Calu3 (cell line): Measurements from ENCODE around the gene DROSHA. TPM values are rescaled to one million over a fixed set of nuclear protein-coding genes. Genes with fewer than 3 reads are reported as not detected.

Experiments used
- BruUV-seq: library from RNA; stranded (reverse); fragments of 400-500 nt; replicated peaks from 2 replicates; lab custom pipeline; 2021; lab: Mats Ljungman, UMichigan
- CTCF ChIA-PET: fragments of 300-600 bp; sonication (Branson Sonifier 250); formaldehyde crosslinking; loops from one replicate; lab custom pipeline; 2022; ENCODE audit warnings: antibody characterized with exemption; lab: Charles Lee
- DNase-seq: peaks from one replicate; pipeline ENCODE4 v3.0.0; 2022
- H3K27ac Mint-ChIP-seq: one replicate; pipeline ENCODE4 v1.8.0; 2022; ENCODE audit warnings: mixed read lengths; ENCODE audit not compliant: unreplicated experiment
- H3K27me3 Mint-ChIP-seq: one replicate; pipeline ENCODE4 v1.8.0; 2022; ENCODE audit warnings: mixed read lengths; ENCODE audit not compliant: unreplicated experiment
- H3K36me3 Mint-ChIP-seq: one replicate; pipeline ENCODE4 v1.8.0; 2022; ENCODE audit warnings: mild to moderate bottlenecking, moderate library complexity, mixed read lengths; ENCODE audit not compliant: insufficient read depth, unreplicated experiment
- H3K4me1 Mint-ChIP-seq: one replicate; pipeline ENCODE4 v1.8.0; 2022; ENCODE audit warnings: mild to moderate bottlenecking, low read depth, mixed read lengths; ENCODE audit not compliant: unreplicated experiment
- H3K4me3 Mint-ChIP-seq: one replicate; pipeline ENCODE4 v1.8.0; 2022; ENCODE audit warnings: mild to moderate bottlenecking, low read depth, moderate library complexity, mixed read lengths; ENCODE audit not compliant: unreplicated experiment
- H3K9me3 Mint-ChIP-seq: one replicate; pipeline ENCODE4 v1.8.0; 2022; ENCODE audit warnings: low read depth, mixed read lengths; ENCODE audit not compliant: unreplicated experiment
- intact Hi-C: fragments of 100-400 bp; cut with micrococcal nuclease; formaldehyde crosslinking; loops from one replicate; pipeline ENCODE4 v1.10.0; 2022; ENCODE audit not compliant: unreplicated experiment
- total RNA-seq: library from RNA; stranded (reverse); gene quantifications from 2 replicates; pipeline ENCODE4 v1.2.3, GENCODE V29; 2022
- TF ChIP-seq, protein P1 (sequence below): fragments of 200-600 bp; IDR thresholded peaks from one replicate; pipeline ENCODE4 v1.8.0; 2022; ENCODE audit warnings: antibody characterized with exemption; ENCODE audit not compliant: unreplicated experiment

The DROSHA gene
- total RNA-seq, 1 experiment from 2014 or later: 72.5 TPM

DNA sequence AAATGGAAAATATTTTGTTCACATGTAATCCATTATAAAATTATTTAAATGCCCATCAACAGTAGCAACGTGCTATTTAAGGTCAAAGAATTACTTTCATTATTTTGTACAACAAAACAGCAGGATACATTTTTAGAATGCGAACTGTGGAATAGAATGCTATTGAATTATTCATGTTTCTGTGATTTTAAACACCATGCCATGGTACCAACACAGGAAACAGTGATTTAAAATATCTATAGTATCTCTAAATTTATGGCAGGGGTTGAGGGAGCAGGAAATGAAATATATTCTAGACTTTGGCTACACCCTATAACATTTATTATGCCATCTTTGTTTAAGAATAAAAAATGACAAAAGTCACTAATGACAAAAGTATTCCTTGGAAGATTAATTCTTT lies 62.4 kb downstream of the DROSHA start:
- Mint-ChIP-seq H3K27ac (no peak overlapping the region), H3K4me3 (no peak overlapping the region), H3K9me3 (no peaks in the 10 kb centered on the region), H3K27me3 (no peaks in the 10 kb centered on the region), H3K36me3 (peaks cover 12% of the 10 kb centered on the region), H3K4me1 (no peaks in the 10 kb centered on the region)
- CTCF ChIA-PET: interaction anchor here (1.1 kb wide), 1 partner anchor 12 kb away, joined by 4 read pairs; no protein-coding TSS in a partner anchor
- no peak for DNase-seq
- no TSS peak for BruUV-seq
- intact Hi-C loops: no loop called here
- TF ChIP-seq, protein P1, sequence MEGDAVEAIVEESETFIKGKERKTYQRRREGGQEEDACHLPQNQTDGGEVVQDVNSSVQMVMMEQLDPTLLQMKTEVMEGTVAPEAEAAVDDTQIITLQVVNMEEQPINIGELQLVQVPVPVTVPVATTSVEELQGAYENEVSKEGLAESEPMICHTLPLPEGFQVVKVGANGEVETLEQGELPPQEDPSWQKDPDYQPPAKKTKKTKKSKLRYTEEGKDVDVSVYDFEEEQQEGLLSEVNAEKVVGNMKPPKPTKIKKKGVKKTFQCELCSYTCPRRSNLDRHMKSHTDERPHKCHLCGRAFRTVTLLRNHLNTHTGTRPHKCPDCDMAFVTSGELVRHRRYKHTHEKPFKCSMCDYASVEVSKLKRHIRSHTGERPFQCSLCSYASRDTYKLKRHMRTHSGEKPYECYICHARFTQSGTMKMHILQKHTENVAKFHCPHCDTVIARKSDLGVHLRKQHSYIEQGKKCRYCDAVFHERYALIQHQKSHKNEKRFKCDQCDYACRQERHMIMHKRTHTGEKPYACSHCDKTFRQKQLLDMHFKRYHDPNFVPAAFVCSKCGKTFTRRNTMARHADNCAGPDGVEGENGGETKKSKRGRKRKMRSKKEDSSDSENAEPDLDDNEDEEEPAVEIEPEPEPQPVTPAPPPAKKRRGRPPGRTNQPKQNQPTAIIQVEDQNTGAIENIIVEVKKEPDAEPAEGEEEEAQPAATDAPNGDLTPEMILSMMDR: no peak

- TF ChIP-seq, protein P1: no peak
- Mint-ChIP-seq H3K4me1 (no peaks in the 10 kb centered on the region), H3K4me3 (no peak overlapping the region), H3K9me3 (no peaks in the 10 kb centered on the region), H3K27ac (no peak overlapping the region), H3K27me3 (no peaks in the 10 kb centered on the region), H3K36me3 (peaks cover 23% of the 10 kb centered on the region)
- intact Hi-C loops: no loop called here
- no peak for DNase-seq
- CTCF ChIA-PET: interaction anchor here (0.6 kb wide), 1 partner anchor 337 kb away, joined by 5 read pairs; no protein-coding TSS in a partner anchor
- BruUV-seq: no TSS peak
Measured at GRCh38 chr5:31465291-31465690, 66.6 kb downstream of the DROSHA start.

- no peak overlapping the region for H3K27ac Mint-ChIP-seq
- BruUV-seq: no TSS peak
- H3K36me3 Mint-ChIP-seq: peaks cover 23% of the 10 kb centered on the region
- intact Hi-C loops: no loop called here
- H3K4me3 Mint-ChIP-seq: no peak overlapping the region
- CTCF ChIA-PET: no interaction called here
- H3K9me3 Mint-ChIP-seq: no peaks in the 10 kb centered on the region
- TF ChIP-seq, protein P1: no peak
- no peaks in the 10 kb centered on the region for H3K4me1 Mint-ChIP-seq
- H3K27me3 Mint-ChIP-seq: no peaks in the 10 kb centered on the region
- no peak for DNase-seq
Measured at GRCh38 chr5:31464081-31464480, 67.8 kb downstream of the DROSHA start.

- H3K27me3 Mint-ChIP-seq: no peaks in the 10 kb centered on the region
- H3K4me1 Mint-ChIP-seq: no peaks in the 10 kb centered on the region
- no peak overlapping the region for H3K4me3 Mint-ChIP-seq
- TF ChIP-seq, protein P1: no peak
- intact Hi-C loops: no loop called here
- no TSS peak for BruUV-seq
- peaks cover 23% of the 10 kb centered on the region for H3K36me3 Mint-ChIP-seq
- CTCF ChIA-PET: no interaction called here
- no peaks in the 10 kb centered on the region for H3K9me3 Mint-ChIP-seq
- DNase-seq: no peak
- no peak overlapping the region for H3K27ac Mint-ChIP-seq
Measured at GRCh38 chr5:31463351-31463750, 68.5 kb downstream of the DROSHA start.
